HCT116 (cell line): ENCODE data around the gene PGBD5. TPM values are rescaled to one million over a fixed set of nuclear protein-coding genes. Genes with fewer than 3 reads are reported as not detected.

ENCODE experiments used
- ATAC-seq: fragments of 200-7000 bp; cut with Tn5 transposase; 2 replicates; pipeline ENCODE4 v1.9.1; 2020; ENCODE audit warnings: mild to moderate bottlenecking, moderate library complexity
- BruUV-seq: library from RNA; stranded (reverse); fragments of 400-500 nt; replicated peaks from 2 replicates; lab custom pipeline; 2021; lab: Mats Ljungman, UMichigan
- CTCF ChIA-PET: fragments of 300-600 bp; sonication (Branson Sonifier 250); formaldehyde crosslinking; loops from one replicate; lab custom pipeline; 2021; ENCODE audit warnings: antibody characterized with exemption; lab: Charles Lee
- POLR2A ChIA-PET: fragments of 300-600, 350-600 bp; sonication (Branson Sonifier 250); formaldehyde crosslinking; loops from one replicate; lab custom pipeline; 2021; ENCODE audit warnings: antibody characterized with exemption; lab: Charles Lee
- RAD21 ChIA-PET, 2 experiments: fragments of 300-600 bp; sonication (Branson Sonifier 250); formaldehyde crosslinking; loops; one replicate each; lab custom pipeline; 2023; ENCODE audit warnings: low total read pairs in 2 of 2; ENCODE audit not compliant: uncharacterized antibody in 2 of 2, unreplicated experiment in 2 of 2, low non-redundant PET in 1 of 2; lab: Charles Lee
- DNase-seq: peaks from one replicate; pipeline ENCODE4 v3.0.0-alpha.2; 2010; ENCODE audit warnings: low read depth, low spot score
- H2AFZ ChIP-seq: fragments of 200-600 bp; shearing (Covaris generic), sonication (generic); 2 replicates; pipeline ENCODE4 v1.6.1; 2017; ENCODE audit warnings: low read depth, mixed run types, mixed read lengths, antibody characterized with exemption, low read length; ENCODE audit not compliant: poor library complexity, severe bottlenecking
- H3K27ac ChIP-seq: 2 replicates; pipeline ENCODE4 v1.5.1; 2012; ENCODE audit warnings: low read depth, low read length
- H3K27me3 ChIP-seq: fragments of 200-600 bp; sonication (generic); 2 replicates; pipeline ENCODE4 v1.6.1; 2016; ENCODE audit warnings: mixed run types, low read length, mixed read lengths; ENCODE audit not compliant: insufficient read depth
- H3K36me3 ChIP-seq, 2 experiments: fragments of 200-500 bp in 1 of 2; fragments of 200-600 bp in 1 of 2; sonication (Bioruptor generic) in 1 of 2; sonication (generic) in 1 of 2; 2 replicates each; pipeline versions ENCODE4 v1.5.1 to v1.6.1; 2014 to 2016; ENCODE audit warnings: low read length in 2 of 2, inconsistent platforms in 1 of 2, mixed read lengths in 1 of 2, mixed run types in 1 of 2; ENCODE audit not compliant: insufficient read depth in 2 of 2, control insufficient read depth in 1 of 2
- H3K4me1 ChIP-seq, 2 experiments: fragments of 200-600 bp in 1 of 2; sonication (generic) in 1 of 2; 2 replicates each; pipeline versions ENCODE4 v1.5.1 to v1.6.1; 2012 to 2017; ENCODE audit warnings: low read length in 2 of 2, inconsistent platforms in 1 of 2, mild to moderate bottlenecking in 1 of 2, mixed read lengths in 1 of 2, mixed run types in 1 of 2, moderate library complexity in 1 of 2; ENCODE audit not compliant: insufficient read depth in 2 of 2, control insufficient read depth in 1 of 2
- H3K4me2 ChIP-seq: fragments of 200-600 bp; sonication (generic); 2 replicates; pipeline ENCODE4 v1.6.1; 2017; ENCODE audit warnings: mixed run types, low read length, mixed read lengths
- H3K4me3 ChIP-seq, 2 experiments: fragments of 200-600 bp in 1 of 2; sonication (generic) in 1 of 2; replicated peaks in 1 of 2; 2 replicates each; pipeline ENCODE4 v1.5.1; 2011 to 2016; ENCODE audit warnings: low read length in 2 of 2, control low read depth in 1 of 2, low read depth in 1 of 2, mild to moderate bottlenecking in 1 of 2, mixed read lengths in 1 of 2, mixed run types in 1 of 2
- H3K79me2 ChIP-seq: fragments of 200-600 bp; sonication (generic); 2 replicates; pipeline ENCODE4 v1.6.1; 2017; ENCODE audit warnings: mild to moderate bottlenecking, mixed run types, low read length, moderate library complexity, mixed read lengths; ENCODE audit not compliant: insufficient read depth
- H3K9ac ChIP-seq: fragments of 200-600 bp; sonication (generic); 2 replicates; pipeline ENCODE4 v1.6.1; 2016; ENCODE audit warnings: low read length, mixed read lengths
- H3K9me2 ChIP-seq: fragments of 200-600 bp; sonication (generic), shearing (Covaris generic); 2 replicates; pipeline ENCODE4 v1.6.1; 2017; ENCODE audit warnings: mixed run types, mild to moderate bottlenecking, moderate library complexity; ENCODE audit not compliant: insufficient read depth
- H3K9me3 ChIP-seq, 2 experiments: fragments of 200-500 bp in 1 of 2; fragments of 200-600 bp in 1 of 2; sonication (Bioruptor generic) in 1 of 2; sonication (generic) in 1 of 2; 2 replicates each; pipeline ENCODE4 v1.6.1; 2014 to 2017; ENCODE audit warnings: low read length in 2 of 2, mixed read lengths in 2 of 2, inconsistent platforms in 1 of 2, low read depth in 1 of 2, mild to moderate bottlenecking in 1 of 2, mixed run types in 1 of 2, moderate library complexity in 1 of 2; ENCODE audit not compliant: control insufficient read depth in 1 of 2, insufficient read depth in 1 of 2
- H4K20me1 ChIP-seq: fragments of 200-600 bp; sonication (generic), shearing (Covaris generic); 2 replicates; pipeline ENCODE4 v1.6.1; 2017; ENCODE audit warnings: mixed run types, mild to moderate bottlenecking, moderate library complexity; ENCODE audit not compliant: insufficient read depth
- ATF3 ChIP-seq: IDR thresholded peaks from 2 replicates; pipeline ENCODE4 v1.6.1; 2012
- CEBPB ChIP-seq: IDR thresholded peaks from 2 replicates; pipeline ENCODE4 v1.6.1; 2012; ENCODE audit warnings: low read depth
- EGR1 ChIP-seq: IDR thresholded peaks from 2 replicates; pipeline ENCODE4 v1.6.1; 2012; ENCODE audit warnings: low read depth
- EZH2 ChIP-seq: fragments of 200-600 bp; sonication (generic); IDR thresholded peaks from 2 replicates; pipeline ENCODE4 v1.6.1; 2017; ENCODE audit warnings: antibody characterized with exemption, mixed run types
- RAD21 ChIP-seq: IDR thresholded peaks from 2 replicates; pipeline ENCODE4 v1.6.1; 2012; ENCODE audit warnings: low read depth, mild to moderate bottlenecking
- SIN3A ChIP-seq: IDR thresholded peaks from 2 replicates; pipeline ENCODE4 v1.6.1; 2012; ENCODE audit warnings: low read depth
- YY1 ChIP-seq: IDR thresholded peaks from 2 replicates; pipeline ENCODE4 v1.6.1; 2011; ENCODE audit warnings: low read length, low read depth, moderate library complexity, mild to moderate bottlenecking; ENCODE audit not compliant: insufficient replicate concordance; ENCODE audit errors: extremely low read depth
- ZNF274 ChIP-seq: fragments of 200-500 bp; sonication (Bioruptor generic); IDR thresholded peaks from 2 replicates; pipeline ENCODE4 v1.6.1; 2014; ENCODE audit warnings: mild to moderate bottlenecking, low read depth, low read length, inconsistent platforms
- intact Hi-C: fragments of 100-400 bp; cut with micrococcal nuclease; formaldehyde crosslinking; loops from 2 replicates; pipeline ENCODE4 v1.10.0; 2022
- total RNA-seq: library from RNA; stranded (reverse); gene quantifications from one replicate; pipeline ENCODE4 v1.2.1, GENCODE V29; 2021; ENCODE audit not compliant: unreplicated experiment
- TF ChIP-seq, protein P1 (sequence below): IDR thresholded peaks from 2 replicates; pipeline ENCODE4 v1.6.1; 2012
- TF ChIP-seq, protein P2 (sequence below), 3 experiments: fragments of 200-600 bp in 1 of 3; sonication (generic) in 1 of 3; IDR thresholded peaks in 2 of 3; conservative IDR thresholded peaks in 1 of 3; 2 replicates each; pipeline ENCODE4 v1.5.1; 2012 to 2017; ENCODE audit warnings: low read depth in 2 of 3, low read length in 2 of 3, antibody characterized with exemption in 1 of 3, borderline replicate concordance in 1 of 3, control low read depth in 1 of 3, mild to moderate bottlenecking in 1 of 3, mixed read lengths in 1 of 3, mixed run types in 1 of 3, moderate library complexity in 1 of 3; ENCODE audit not compliant: insufficient read depth in 1 of 3

PGBD5 gene
- total RNA-seq, 1 experiment from 2014 or later, result 0.27 TPM

DNA sequence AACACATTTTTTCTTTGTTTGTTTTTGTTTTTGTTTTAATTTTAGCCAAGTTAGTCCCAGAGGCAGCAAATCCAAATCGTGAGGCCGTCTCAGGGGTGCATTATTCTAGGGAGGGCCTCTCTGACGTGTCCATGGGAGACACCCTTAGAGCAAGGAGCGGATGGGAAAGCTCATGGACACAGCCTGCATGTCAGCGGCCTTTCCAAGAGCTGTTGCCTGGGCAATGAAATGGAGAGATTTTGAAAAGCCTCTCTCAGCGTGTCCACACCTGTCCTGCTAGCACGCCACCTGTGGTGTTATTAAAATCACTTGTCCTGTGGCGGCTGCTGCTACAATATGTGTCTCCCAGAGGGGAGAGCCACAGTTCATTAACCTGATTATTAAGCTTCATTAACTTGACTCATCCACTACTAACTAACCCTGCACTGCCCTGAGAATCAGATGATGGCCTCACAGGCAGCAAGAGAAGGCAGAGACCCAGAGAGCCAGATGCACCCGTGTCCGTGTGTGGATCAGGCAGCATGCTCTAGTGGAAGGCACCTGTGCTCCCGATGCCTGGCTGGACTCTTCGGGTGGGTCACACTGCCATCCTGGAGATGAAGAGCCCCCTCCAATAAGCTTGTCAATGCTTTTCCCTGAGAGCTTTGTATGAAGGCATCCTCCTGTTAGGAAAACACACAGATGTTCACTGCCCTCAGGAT lies 133.3 kb downstream of the PGBD5 start:
- ChIA-PET POLR2A (no interaction called here), CTCF (no interaction called here), RAD21 (no interaction called here)
- TF ChIP-seq YY1, result no peak
- TF ChIP-seq EZH2, result no peak
- TF ChIP-seq RAD21, result no peak
- no peak for ATAC-seq
- H3K27me3 ChIP-seq, result peaks cover 11% of the 10 kb centered on the region; the same call in 1 of the 2 replicates
- BruUV-seq, result no TSS peak
- no peaks in the 10 kb centered on the region for H3K36me3 ChIP-seq
- H3K4me2 ChIP-seq, result no peak overlapping the region
- no peak overlapping the region for H3K9ac ChIP-seq
- no peak overlapping the region for H3K27ac ChIP-seq
- no peaks in the 10 kb centered on the region for H3K9me2 ChIP-seq
- no peak overlapping the region for H3K4me3 ChIP-seq
- no peaks in the 10 kb centered on the region for H3K9me3 ChIP-seq
- no peaks in the 10 kb centered on the region for H3K79me2 ChIP-seq
- no peak for DNase-seq
- H3K4me1 ChIP-seq, result no peaks in the 10 kb centered on the region
- H4K20me1 ChIP-seq, result no peaks in the 10 kb centered on the region
- intact Hi-C loops, result no loop called here
- no peak overlapping the region for H2AFZ ChIP-seq

GRCh38 chr1:230291731-230292620 lies 134.2 kb downstream of the PGBD5 start:
- no peaks in the 10 kb centered on the region for H3K4me1 ChIP-seq
- no peak overlapping the region for H3K4me2 ChIP-seq
- intact Hi-C loops, result no loop called here
- no peaks in the 10 kb centered on the region for H3K9me2 ChIP-seq
- peaks cover 11% of the 10 kb centered on the region; the same call in 1 of the 2 replicates for H3K27me3 ChIP-seq
- no peak overlapping the region for H2AFZ ChIP-seq
- H4K20me1 ChIP-seq, result no peaks in the 10 kb centered on the region
- BruUV-seq, result no TSS peak
- no peak overlapping the region for H3K9ac ChIP-seq
- no peak overlapping the region for H3K4me3 ChIP-seq
- ChIA-PET POLR2A (no interaction called here), CTCF (interaction anchor here (0.6 kb wide), 1 partner anchor 733 kb away, joined by 4 read pairs; no protein-coding TSS in a partner anchor), RAD21 (no interaction called here)
- DNase-seq, result no peak
- no peak for ATAC-seq
- TF ChIP-seq, protein P1, sequence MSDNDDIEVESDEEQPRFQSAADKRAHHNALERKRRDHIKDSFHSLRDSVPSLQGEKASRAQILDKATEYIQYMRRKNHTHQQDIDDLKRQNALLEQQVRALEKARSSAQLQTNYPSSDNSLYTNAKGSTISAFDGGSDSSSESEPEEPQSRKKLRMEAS, result no peak
- no peak for TF ChIP-seq EGR1
- no peak for TF ChIP-seq YY1
- TF ChIP-seq, protein P2, sequence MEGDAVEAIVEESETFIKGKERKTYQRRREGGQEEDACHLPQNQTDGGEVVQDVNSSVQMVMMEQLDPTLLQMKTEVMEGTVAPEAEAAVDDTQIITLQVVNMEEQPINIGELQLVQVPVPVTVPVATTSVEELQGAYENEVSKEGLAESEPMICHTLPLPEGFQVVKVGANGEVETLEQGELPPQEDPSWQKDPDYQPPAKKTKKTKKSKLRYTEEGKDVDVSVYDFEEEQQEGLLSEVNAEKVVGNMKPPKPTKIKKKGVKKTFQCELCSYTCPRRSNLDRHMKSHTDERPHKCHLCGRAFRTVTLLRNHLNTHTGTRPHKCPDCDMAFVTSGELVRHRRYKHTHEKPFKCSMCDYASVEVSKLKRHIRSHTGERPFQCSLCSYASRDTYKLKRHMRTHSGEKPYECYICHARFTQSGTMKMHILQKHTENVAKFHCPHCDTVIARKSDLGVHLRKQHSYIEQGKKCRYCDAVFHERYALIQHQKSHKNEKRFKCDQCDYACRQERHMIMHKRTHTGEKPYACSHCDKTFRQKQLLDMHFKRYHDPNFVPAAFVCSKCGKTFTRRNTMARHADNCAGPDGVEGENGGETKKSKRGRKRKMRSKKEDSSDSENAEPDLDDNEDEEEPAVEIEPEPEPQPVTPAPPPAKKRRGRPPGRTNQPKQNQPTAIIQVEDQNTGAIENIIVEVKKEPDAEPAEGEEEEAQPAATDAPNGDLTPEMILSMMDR (IDR thresholded peaks at IDR 0.05 in 2 of 3, conservative IDR thresholded peaks at IDR 0.05 in 1 of 3; ENCODE audit: borderline replicate concordance in 1 of 3, insufficient read depth in 1 of 3, low read depth in 2 of 3, low read length in 2 of 3), result no peak
- TF ChIP-seq ZNF274, result no peak
- TF ChIP-seq SIN3A, result no peak
- no peak for TF ChIP-seq ATF3
- TF ChIP-seq RAD21, result no peak
- TF ChIP-seq CEBPB, result no peak
- H3K9me3 ChIP-seq, result no peaks in the 10 kb centered on the region
- no peaks in the 10 kb centered on the region for H3K79me2 ChIP-seq
- H3K36me3 ChIP-seq, result no peaks in the 10 kb centered on the region
- H3K27ac ChIP-seq, result no peak overlapping the region
